HCT116 (cell line): Measurements from ENCODE around the gene PCBP3. TPM values are rescaled to one million over a fixed set of nuclear protein-coding genes. Genes with fewer than 3 reads are reported as not detected.
A peak's percentile ranks its signal among the peaks of the same experiment; 100 is the strongest.

ENCODE experiments used
- ATAC-seq: fragments of 200-7000 bp; cut with Tn5 transposase; 2 replicates; pipeline ENCODE4 v1.9.1; 2020; ENCODE audit warnings: mild to moderate bottlenecking, moderate library complexity
- BruUV-seq: library from RNA; stranded (reverse); fragments of 400-500 nt; replicated peaks from 2 replicates; lab custom pipeline; 2021; lab: Mats Ljungman, UMichigan
- CTCF ChIA-PET: fragments of 300-600 bp; sonication (Branson Sonifier 250); formaldehyde crosslinking; loops from one replicate; lab custom pipeline; 2021; ENCODE audit warnings: antibody characterized with exemption; lab: Charles Lee
- POLR2A ChIA-PET: fragments of 300-600, 350-600 bp; sonication (Branson Sonifier 250); formaldehyde crosslinking; loops from one replicate; lab custom pipeline; 2021; ENCODE audit warnings: antibody characterized with exemption; lab: Charles Lee
- RAD21 ChIA-PET, 2 experiments: fragments of 300-600 bp; sonication (Branson Sonifier 250); formaldehyde crosslinking; loops; one replicate each; lab custom pipeline; 2023; ENCODE audit warnings: low total read pairs in 2 of 2; ENCODE audit not compliant: uncharacterized antibody in 2 of 2, unreplicated experiment in 2 of 2, low non-redundant PET in 1 of 2; lab: Charles Lee
- DNase-seq: peaks from one replicate; pipeline ENCODE4 v3.0.0-alpha.2; 2010; ENCODE audit warnings: low read depth, low spot score
- H2AFZ ChIP-seq: fragments of 200-600 bp; shearing (Covaris generic), sonication (generic); 2 replicates; pipeline ENCODE4 v1.6.1; 2017; ENCODE audit warnings: low read depth, mixed run types, mixed read lengths, antibody characterized with exemption, low read length; ENCODE audit not compliant: poor library complexity, severe bottlenecking
- H3K27ac ChIP-seq: 2 replicates; pipeline ENCODE4 v1.5.1; 2012; ENCODE audit warnings: low read depth, low read length
- H3K27me3 ChIP-seq: fragments of 200-600 bp; sonication (generic); 2 replicates; pipeline ENCODE4 v1.6.1; 2016; ENCODE audit warnings: mixed run types, low read length, mixed read lengths; ENCODE audit not compliant: insufficient read depth
- H3K36me3 ChIP-seq, 2 experiments: fragments of 200-500 bp in 1 of 2; fragments of 200-600 bp in 1 of 2; sonication (Bioruptor generic) in 1 of 2; sonication (generic) in 1 of 2; 2 replicates each; pipeline versions ENCODE4 v1.5.1 to v1.6.1; 2014 to 2016; ENCODE audit warnings: low read length in 2 of 2, inconsistent platforms in 1 of 2, mixed read lengths in 1 of 2, mixed run types in 1 of 2; ENCODE audit not compliant: insufficient read depth in 2 of 2, control insufficient read depth in 1 of 2
- H3K4me1 ChIP-seq, 2 experiments: fragments of 200-600 bp in 1 of 2; sonication (generic) in 1 of 2; 2 replicates each; pipeline versions ENCODE4 v1.5.1 to v1.6.1; 2012 to 2017; ENCODE audit warnings: low read length in 2 of 2, inconsistent platforms in 1 of 2, mild to moderate bottlenecking in 1 of 2, mixed read lengths in 1 of 2, mixed run types in 1 of 2, moderate library complexity in 1 of 2; ENCODE audit not compliant: insufficient read depth in 2 of 2, control insufficient read depth in 1 of 2
- H3K4me2 ChIP-seq: fragments of 200-600 bp; sonication (generic); 2 replicates; pipeline ENCODE4 v1.6.1; 2017; ENCODE audit warnings: mixed run types, low read length, mixed read lengths
- H3K4me3 ChIP-seq, 2 experiments: fragments of 200-600 bp in 1 of 2; sonication (generic) in 1 of 2; replicated peaks in 1 of 2; 2 replicates each; pipeline ENCODE4 v1.5.1; 2011 to 2016; ENCODE audit warnings: low read length in 2 of 2, control low read depth in 1 of 2, low read depth in 1 of 2, mild to moderate bottlenecking in 1 of 2, mixed read lengths in 1 of 2, mixed run types in 1 of 2
- H3K79me2 ChIP-seq: fragments of 200-600 bp; sonication (generic); 2 replicates; pipeline ENCODE4 v1.6.1; 2017; ENCODE audit warnings: mild to moderate bottlenecking, mixed run types, low read length, moderate library complexity, mixed read lengths; ENCODE audit not compliant: insufficient read depth
- H3K9ac ChIP-seq: fragments of 200-600 bp; sonication (generic); 2 replicates; pipeline ENCODE4 v1.6.1; 2016; ENCODE audit warnings: low read length, mixed read lengths
- H3K9me2 ChIP-seq: fragments of 200-600 bp; sonication (generic), shearing (Covaris generic); 2 replicates; pipeline ENCODE4 v1.6.1; 2017; ENCODE audit warnings: mixed run types, mild to moderate bottlenecking, moderate library complexity; ENCODE audit not compliant: insufficient read depth
- H3K9me3 ChIP-seq, 2 experiments: fragments of 200-500 bp in 1 of 2; fragments of 200-600 bp in 1 of 2; sonication (Bioruptor generic) in 1 of 2; sonication (generic) in 1 of 2; 2 replicates each; pipeline ENCODE4 v1.6.1; 2014 to 2017; ENCODE audit warnings: low read length in 2 of 2, mixed read lengths in 2 of 2, inconsistent platforms in 1 of 2, low read depth in 1 of 2, mild to moderate bottlenecking in 1 of 2, mixed run types in 1 of 2, moderate library complexity in 1 of 2; ENCODE audit not compliant: control insufficient read depth in 1 of 2, insufficient read depth in 1 of 2
- H4K20me1 ChIP-seq: fragments of 200-600 bp; sonication (generic), shearing (Covaris generic); 2 replicates; pipeline ENCODE4 v1.6.1; 2017; ENCODE audit warnings: mixed run types, mild to moderate bottlenecking, moderate library complexity; ENCODE audit not compliant: insufficient read depth
- ATF3 ChIP-seq: IDR thresholded peaks from 2 replicates; pipeline ENCODE4 v1.6.1; 2012
- CBX3 ChIP-seq: IDR thresholded peaks from 2 replicates; pipeline ENCODE4 v1.6.1; 2012; ENCODE audit warnings: low read depth
- CEBPB ChIP-seq: IDR thresholded peaks from 2 replicates; pipeline ENCODE4 v1.6.1; 2012; ENCODE audit warnings: low read depth
- CTCF ChIP-seq, 3 experiments: fragments of 200-600 bp in 1 of 3; sonication (generic) in 1 of 3; IDR thresholded peaks in 2 of 3; conservative IDR thresholded peaks in 1 of 3; 2 replicates each; pipeline ENCODE4 v1.5.1; 2012 to 2017; ENCODE audit warnings: low read depth in 2 of 3, low read length in 2 of 3, antibody characterized with exemption in 1 of 3, borderline replicate concordance in 1 of 3, control low read depth in 1 of 3, mild to moderate bottlenecking in 1 of 3, mixed read lengths in 1 of 3, mixed run types in 1 of 3, moderate library complexity in 1 of 3; ENCODE audit not compliant: insufficient read depth in 1 of 3
- POLR2A ChIP-seq: IDR thresholded peaks from 2 replicates; pipeline ENCODE4 v1.7.0; 2011; ENCODE audit warnings: borderline replicate concordance; ENCODE audit not compliant: insufficient read depth, insufficient read length; ENCODE audit errors: extremely low read depth
- RAD21 ChIP-seq: IDR thresholded peaks from 2 replicates; pipeline ENCODE4 v1.6.1; 2012; ENCODE audit warnings: low read depth, mild to moderate bottlenecking
- YY1 ChIP-seq: IDR thresholded peaks from 2 replicates; pipeline ENCODE4 v1.6.1; 2011; ENCODE audit warnings: low read length, low read depth, moderate library complexity, mild to moderate bottlenecking; ENCODE audit not compliant: insufficient replicate concordance; ENCODE audit errors: extremely low read depth
- ZNF274 ChIP-seq: fragments of 200-500 bp; sonication (Bioruptor generic); IDR thresholded peaks from 2 replicates; pipeline ENCODE4 v1.6.1; 2014; ENCODE audit warnings: mild to moderate bottlenecking, low read depth, low read length, inconsistent platforms
- intact Hi-C: fragments of 100-400 bp; cut with micrococcal nuclease; formaldehyde crosslinking; loops from 2 replicates; pipeline ENCODE4 v1.10.0; 2022
- total RNA-seq: library from RNA; stranded (reverse); gene quantifications from one replicate; pipeline ENCODE4 v1.2.1, GENCODE V29; 2021; ENCODE audit not compliant: unreplicated experiment

The PCBP3 gene
- total RNA-seq, 1 experiment from 2014 or later, result 3.1 TPM

DNA sequence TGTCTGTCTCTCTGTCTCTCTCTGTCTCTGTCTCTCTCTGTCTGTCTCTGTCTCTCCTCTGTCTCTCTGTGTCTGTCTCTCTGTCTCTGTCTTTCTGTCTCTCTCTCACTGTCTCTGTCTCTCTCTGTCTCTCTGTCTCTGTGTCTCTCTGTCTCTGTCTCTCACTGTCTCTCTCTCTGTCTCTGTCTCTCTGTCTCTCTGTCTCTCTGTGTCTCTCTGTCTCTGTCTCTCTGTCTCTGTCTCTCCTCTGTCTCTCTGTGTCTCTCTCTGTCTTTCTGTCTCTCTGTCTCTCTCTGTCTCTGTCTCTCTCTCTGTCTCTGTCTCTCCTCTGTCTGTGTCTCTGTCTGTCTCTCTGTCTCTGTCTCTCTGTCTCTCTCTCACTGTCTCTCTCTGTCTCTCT, 337.2 kb downstream of the PCBP3 start:
- Histone ChIP-seq H3K9me2 (no peaks in the 10 kb centered on the region), H3K4me3 (peak overlapping the region; percentile 51 to 62), H3K36me3 (peaks cover 0 to 7% of the 10 kb centered on the region in 2 experiments; a peak in 2 of 4 replicates), H4K20me1 (no peaks in the 10 kb centered on the region), H3K79me2 (no peaks in the 10 kb centered on the region; the same call in 1 of the 2 replicates), H3K27me3 (no peaks in the 10 kb centered on the region), H3K4me2 (peak overlapping the region; percentile 79), H3K9ac (peak overlapping the region; percentile 67), H3K9me3 (no peaks in the 10 kb centered on the region), H3K27ac (peak overlapping the region; percentile 86), H3K4me1 (peaks cover 3 to 35% of the 10 kb centered on the region in 2 experiments; a peak in 3 of 4 replicates)
- no TSS peak for BruUV-seq
- CTCF ChIA-PET, result interaction anchor here (1.1 kb wide), 1 partner anchor 163 kb away, joined by 6 read pairs; no protein-coding TSS in a partner anchor
- ATAC-seq (no peak), DNase-seq (no peak)
- intact Hi-C loops, result no loop called here
- RAD21 ChIA-PET, result interaction anchor here in 1 of 2 experiments (0.8 kb wide), 1 partner anchor 305 kb away, joined by 3 read pairs; the partner anchor contains the start of gene MCM3AP
- TF ChIP-seq CTCF (IDR thresholded peaks at IDR 0.05 in 2 of 3, conservative IDR thresholded peaks at IDR 0.05 in 1 of 3; ENCODE audit: borderline replicate concordance in 1 of 3, insufficient read depth in 1 of 3, low read depth in 2 of 3, low read length in 2 of 3), result no peak
- no peak for TF ChIP-seq YY1
- TF ChIP-seq ZNF274, result no peak
- TF ChIP-seq POLR2A, result no peak
- TF ChIP-seq CBX3, result no peak
- TF ChIP-seq ATF3, result no peak
- TF ChIP-seq RAD21, result no peak
- no peak for TF ChIP-seq CEBPB
- TF ChIP-seq, all 23 proteins: peak for 0
- no peak overlapping the region for H2AFZ ChIP-seq
- POLR2A ChIA-PET, result interaction anchor here (1.4 kb wide), 1 partner anchor 13 kb away, joined by 4 read pairs; no protein-coding TSS in a partner anchor
